GM10248 (cell line): Measurements from ENCODE around the gene DYSF.

Source experiments
- CTCF ChIA-PET: fragments of 300-600 bp; sonication (Branson Sonifier 250); formaldehyde crosslinking; extraction: SDS; loops from one replicate; lab custom pipeline; 2021; ENCODE audit warnings: antibody characterized with exemption; lab: Yijun Ruan, JAX
- POLR2A ChIA-PET: fragments of 350-650 bp; sonication (Branson Sonifier 250); formaldehyde crosslinking; extraction: SDS; loops from one replicate; lab custom pipeline; 2020; ENCODE audit warnings: antibody characterized with exemption; lab: Yijun Ruan, JAX
- DNase-seq: peaks from one replicate; pipeline ENCODE4 v3.0.0; 2012; ENCODE audit errors: extremely low spot score
- CTCF ChIP-seq: IDR thresholded peaks from 2 replicates; pipeline ENCODE4 v1.5.1; 2012; ENCODE audit warnings: mild to moderate bottlenecking, low read depth; ENCODE audit errors: extremely low read depth, missing control alignments, control extremely low read depth

Gene DYSF

DNA sequence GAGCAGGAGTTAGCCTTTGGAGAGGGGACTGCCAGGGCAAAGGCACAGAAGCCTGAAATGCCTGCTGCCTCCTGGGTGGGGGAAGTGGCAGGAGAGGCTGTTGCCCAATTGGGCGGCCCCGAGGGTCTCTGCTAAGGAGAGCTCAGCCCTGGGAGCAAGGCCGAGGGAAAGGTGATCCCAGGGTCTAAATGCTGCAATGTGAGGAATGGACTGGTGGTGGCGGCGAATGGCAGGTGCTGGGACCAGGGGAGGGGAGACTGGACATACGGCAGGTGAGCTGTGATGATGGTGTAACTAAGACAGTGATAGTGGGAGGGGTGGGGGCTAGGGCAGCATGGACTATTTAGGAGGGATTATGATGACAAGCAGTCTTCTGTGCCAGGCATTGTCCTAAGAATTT is 104.0 kb downstream of the DYSF start:
- POLR2A ChIA-PET = no interaction called here
- TF ChIP-seq CTCF = no peak
- CTCF ChIA-PET = interaction anchor here (0.5 to 2.3 kb wide), 3 partner anchors 9 to 1001 kb away, joined by 3 to 8 read pairs (median 4); no protein-coding TSS in a partner anchor
- no peak for DNase-seq

- CTCF ChIA-PET = interaction anchor here (1.0 to 1.9 kb wide), 3 partner anchors 8 to 11 kb away, joined by 3 to 4 read pairs (median 3); no protein-coding TSS in a partner anchor
- POLR2A ChIA-PET = no interaction called here
- no peak for DNase-seq
- no peak for TF ChIP-seq CTCF
These were observed 105.1 kb downstream of the DYSF start for GRCh38 chr2:71558300-71559051.

DNA sequence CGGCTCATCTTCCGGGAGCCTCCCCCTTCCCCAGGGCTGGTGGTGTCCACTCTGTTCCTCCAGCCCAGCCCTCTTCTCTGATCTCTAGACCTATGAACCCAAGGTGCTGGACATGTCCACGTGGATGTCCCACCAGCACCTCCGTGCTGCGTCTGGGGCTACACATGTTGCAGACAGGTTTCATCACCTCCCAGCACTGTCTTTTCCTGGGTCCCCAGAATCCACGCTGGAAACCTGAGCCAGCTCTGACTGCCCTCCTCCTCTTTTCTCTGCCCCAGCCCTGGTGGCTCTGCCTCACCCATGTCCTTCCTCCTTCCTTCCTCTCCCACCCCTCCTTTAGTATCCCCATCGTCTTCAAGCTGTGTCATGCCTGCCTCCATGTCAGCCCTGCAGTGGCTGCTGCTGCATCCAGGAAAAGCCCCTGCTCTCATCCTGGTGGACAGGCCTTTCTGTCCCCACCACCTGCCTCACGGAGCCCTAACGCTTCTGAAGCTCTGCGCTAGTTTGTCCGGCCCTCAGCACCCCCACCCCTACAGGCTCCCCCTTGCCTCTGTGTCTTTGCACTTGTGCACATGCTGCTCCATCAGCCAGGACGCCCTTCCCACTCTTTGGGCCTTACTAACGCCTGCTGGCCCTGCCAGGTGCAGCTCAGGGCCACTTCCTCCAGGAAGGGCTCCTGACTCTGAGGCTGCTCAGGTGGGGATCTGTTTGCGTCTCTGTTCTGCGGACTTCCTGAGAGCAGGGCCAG is 105.9 kb downstream of the DYSF start:
- CTCF ChIA-PET = interaction anchor here (1.0 to 1.1 kb wide), 2 partner anchors 11 to 12 kb away, joined by 3 read pairs; no protein-coding TSS in a partner anchor
- POLR2A ChIA-PET = no interaction called here
- no peak for DNase-seq
- no peak for TF ChIP-seq CTCF

- no peak for DNase-seq
- ChIA-PET CTCF (interaction anchor here (1.2 to 1.7 kb wide), 2 partner anchors 8 to 578 kb away, joined by 3 read pairs; no protein-coding TSS in a partner anchor), POLR2A (no interaction called here)
- no peak for TF ChIP-seq CTCF
These were observed 106.7 kb downstream of the DYSF start for GRCh38 chr2:71559828-71560637.

GRCh38 chr2:71560638-71561011 is 107.3 kb downstream of the DYSF start:
- ChIA-PET CTCF (interaction anchor here (1.2 to 1.7 kb wide), 2 partner anchors 9 to 578 kb away, joined by 3 read pairs; no protein-coding TSS in a partner anchor), POLR2A (no interaction called here)
- no peak for DNase-seq
- TF ChIP-seq CTCF = no peak
